Neural progenitor cell (in vitro differentiated cells): ENCODE results near the gene ARFGAP3.

Source experiments
- CTCF ChIP-seq: fragments of 200-600 bp; sonication (generic); IDR thresholded peaks from 2 replicates; pipeline ENCODE4 v1.5.1; 2017; ENCODE audit warnings: antibody characterized with exemption, mild to moderate bottlenecking
- EZH2 ChIP-seq: fragments of 200-600 bp; sonication (generic); IDR thresholded peaks from 2 replicates; pipeline ENCODE4 v1.6.1; 2017; ENCODE audit warnings: antibody characterized with exemption, mild to moderate bottlenecking, moderate library complexity

- no peak for TF ChIP-seq CTCF
- TF ChIP-seq EZH2 = no peak
Observed at GRCh38 chr22:42857845-42858481, 890 bp upstream of the ARFGAP3 start.
